GM12878 (cell line): ENCODE measurements around the gene ZNF200. TPM values are rescaled to one million over a fixed set of nuclear protein-coding genes. Genes with fewer than 3 reads are reported as not detected.

Source experiments
- JUND ChIP-seq: IDR thresholded peaks from 2 replicates; pipeline ENCODE4 v1.6.1; 2012; ENCODE audit warnings: low read depth, mild to moderate bottlenecking, low read length, improper control_type of control experiment, moderate library complexity
- PRDM15 ChIP-seq: fragments of 450-650 bp; formaldehyde crosslinking; IDR thresholded peaks from 2 replicates; pipeline ENCODE4 v1.4.0; 2020; ENCODE audit warnings: mild to moderate bottlenecking, moderate library complexity
- ZNF687 ChIP-seq: fragments of 450-650 bp; IDR thresholded peaks from 2 replicates; pipeline ENCODE4 v1.6.1; 2017; ENCODE audit warnings: mild to moderate bottlenecking, moderate library complexity
- polyA plus RNA-seq, 11 experiments: library from polyadenylated mRNA; depleted of rRNA in 4 of 11; unstranded in 6 of 11; stranded (reverse) in 5 of 11; fragments of >200 nt; fragmentation: Nextera tagmentation in 4 of 11; fragmentation: Illumina TruSeq in 1 of 11; extraction: Ambion mirVana in 4 of 11; extraction: Trizol in 1 of 11; gene quantifications; 1 replicate in 1 of 11; 2 replicates in 10 of 11; pipeline versions ENCODE4 v1.2.1 to v1.2.3, GENCODE V29; 2011 to 2016; ENCODE audit warnings: inconsistent platforms in 2 of 11, missing spikeins in 2 of 11, low read depth in 1 of 11
- total RNA-seq, 4 experiments: library from RNA; depleted of rRNA in 3 of 4; stranded (reverse); fragments of >200 nt in 3 of 4; fragmentation: Illumina TruSeq in 1 of 4; extraction: Trizol in 1 of 4; gene quantifications; 2 replicates each; pipeline versions ENCODE4 v1.2.1 to v1.2.3, GENCODE V29; 2013 to 2021

ZNF200 gene
- total and polyA plus RNA-seq, 10 of the 15 experiments (the other 5 are each of a cell fraction or from before 2014, with no cell fraction given), result 4.0 to 13.9 (median 9.6) TPM

- no peak for TF ChIP-seq ZNF687
- TF ChIP-seq PRDM15 (CRISPR knock-in tag), result no peak
- TF ChIP-seq JUND, result no peak
- TF ChIP-seq, all 136 proteins: peak for 0
These were observed 45.1 kb downstream of the ZNF200 start (continued) for GRCh38 chr16:3189869-3190268.
